ENCODE data around the gene CTPS2. TPM values are rescaled to one million over a fixed set of nuclear protein-coding genes. Genes with fewer than 3 reads are reported as not detected.

CTPS2 gene
- total RNA-seq, 1 experiment from 2014 or later = 3.8 TPM

DNA sequence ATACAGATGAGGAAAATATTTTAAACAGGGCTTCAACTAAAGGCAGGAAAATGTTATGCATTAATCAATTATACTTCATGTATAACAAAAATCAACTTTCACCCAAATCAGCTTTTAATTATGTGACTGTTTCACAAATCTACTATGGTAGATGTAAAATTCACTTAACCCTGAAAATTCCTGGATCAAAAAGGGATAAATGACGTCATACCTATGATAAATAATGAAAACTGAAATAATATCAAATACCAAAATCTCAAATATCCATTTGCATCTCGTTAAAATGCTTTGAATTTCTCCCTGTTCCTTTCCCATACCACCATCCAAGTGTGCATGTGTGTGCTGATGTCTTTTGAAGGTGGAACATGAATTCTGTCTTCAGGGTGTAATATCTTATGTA, 51.0 kb downstream of the CTPS2 start:
- DNase-seq (ENCODE audit: low read depth, low spot score) (no peak), ATAC-seq (no peak)
- no peaks in the 10 kb centered on the region for H3K36me3 ChIP-seq (ENCODE audit: control insufficient read depth, insufficient read depth, low read length)
- intact Hi-C loops (cut with micrococcal nuclease; ENCODE audit: unreplicated experiment) (no loop called here), in situ Hi-C loops (cut with HindIII; ENCODE audit: low pct_unique_long_range_greater_than_20kb, low sequenced_read_pairs) (no loop called here)
- no peak overlapping the region for H3K4me3 ChIP-seq (ENCODE audit: low read depth in 2 of 2, low read length in 2 of 2)
- H3K27me3 ChIP-seq (ENCODE audit: control insufficient read depth, insufficient read depth, low read length) = no peaks in the 10 kb centered on the region
- H3K4me1 ChIP-seq (ENCODE audit: control insufficient read depth, insufficient read depth, low read length) = no peaks in the 10 kb centered on the region
- BruUV-seq (replicated peaks) = no TSS peak
- TF ChIP-seq CTCF (IDR thresholded peaks at IDR 0.05) (no peak), REST (IDR thresholded peaks at IDR 0.05; ENCODE audit: insufficient read depth in 1 of 2, low read depth in 2 of 2, low read length in 1 of 2) (no peak), TCF7L2 (IDR thresholded peaks at IDR 0.05; ENCODE audit: low read depth, low read length) (no peak), POLR2AphosphoS5 (IDR thresholded peaks at IDR 0.05; ENCODE audit: low read depth, low read length) (no peak), SIN3A (IDR thresholded peaks at IDR 0.05; ENCODE audit: borderline replicate concordance, insufficient read depth, low read depth, low read length) (no peak)
- H3K27ac ChIP-seq (ENCODE audit: low read length) = no peak overlapping the region
- CTCF ChIA-PET = no interaction called here
- no peaks in the 10 kb centered on the region for H3K9me3 ChIP-seq (ENCODE audit: control insufficient read depth, insufficient read depth, low read depth, low read length)
- POLR2A ChIA-PET = no interaction called here

DNA sequence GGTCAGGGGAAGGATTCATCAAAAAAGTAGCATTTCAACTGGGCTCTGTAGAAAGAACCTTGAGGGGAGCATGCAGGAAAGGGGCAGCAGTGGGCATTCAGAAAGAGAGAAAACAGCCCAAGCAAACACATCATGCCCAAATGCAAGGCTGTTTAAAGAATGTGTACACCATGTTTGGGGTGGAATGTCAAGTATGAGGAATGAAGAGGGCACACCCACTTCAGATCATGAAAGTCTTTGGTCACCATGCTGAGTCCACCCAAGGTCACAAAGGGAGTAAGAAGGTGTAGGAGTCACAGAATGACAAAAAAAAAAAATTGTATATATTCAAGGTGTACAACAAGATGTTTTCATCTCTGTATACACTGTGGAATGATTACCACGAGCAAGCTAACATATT, 53.1 kb downstream of the CTPS2 start:
- ChIA-PET CTCF (no interaction called here), POLR2A (no interaction called here)
- intact Hi-C loops (cut with micrococcal nuclease; ENCODE audit: unreplicated experiment) = no loop called here
- Histone ChIP-seq H3K4me3 (ENCODE audit: low read depth in 2 of 2, low read length in 2 of 2) (no peak overlapping the region), H3K4me1 (ENCODE audit: control insufficient read depth, insufficient read depth, low read length) (no peaks in the 10 kb centered on the region), H3K27me3 (ENCODE audit: control insufficient read depth, insufficient read depth, low read length) (no peaks in the 10 kb centered on the region), H3K27ac (ENCODE audit: low read length) (no peak overlapping the region), H3K9me3 (ENCODE audit: control insufficient read depth, insufficient read depth, low read depth, low read length) (no peaks in the 10 kb centered on the region), H3K36me3 (ENCODE audit: control insufficient read depth, insufficient read depth, low read length) (no peaks in the 10 kb centered on the region)
- no peak for TF ChIP-seq TCF7L2 (IDR thresholded peaks at IDR 0.05; ENCODE audit: low read depth, low read length)
- TF ChIP-seq SIN3A (IDR thresholded peaks at IDR 0.05; ENCODE audit: borderline replicate concordance, insufficient read depth, low read depth, low read length) = no peak
- TF ChIP-seq REST (IDR thresholded peaks at IDR 0.05; ENCODE audit: insufficient read depth in 1 of 2, low read depth in 2 of 2, low read length in 1 of 2) = no peak
- no peak for TF ChIP-seq CTCF (IDR thresholded peaks at IDR 0.05)
- no peak for TF ChIP-seq POLR2AphosphoS5 (IDR thresholded peaks at IDR 0.05; ENCODE audit: low read depth, low read length)
- in situ Hi-C loops (cut with HindIII; ENCODE audit: low pct_unique_long_range_greater_than_20kb, low sequenced_read_pairs) = no loop called here
- no peak for ATAC-seq
- DNase-seq (ENCODE audit: low read depth, low spot score) = no peak
- no TSS peak for BruUV-seq (replicated peaks)

Data from Panc1 (cell line).